GM18909 (cell line): ENCODE results near the gene SGPP1.
"Not testable (repeated sequence)": the region's sequence is repeated elsewhere in the genome, so short reads cannot be mapped to it uniquely, and the experiment has no call there.

ENCODE experiments used
- ATAC-seq: cut with Tn5 transposase; IDR thresholded peaks from one replicate; pipeline ENCODE4 v1.9.1; 2021; ENCODE audit warnings: mild to moderate bottlenecking; ENCODE audit not compliant: unreplicated experiment, poor library complexity

Gene SGPP1

GRCh38 chr14:63727231-63727735 is 582 bp downstream of the SGPP1 start:
- peak; percentile 45 for ATAC-seq

GRCh38 chr14:63726499-63726898 is 1.4 kb downstream of the SGPP1 start:
- ATAC-seq: no peak

GRCh38 chr14:63725786-63726460 is 1.9 kb downstream of the SGPP1 start:
- ATAC-seq: no peak

- ATAC-seq: no peak
Observed at GRCh38 chr14:63717702-63718101, 10.2 kb downstream of the SGPP1 start.

- ATAC-seq: no peak
Observed at GRCh38 chr14:63715360-63715759, 12.5 kb downstream of the SGPP1 start.

- ATAC-seq: no peak
Observed at GRCh38 chr14:63713764-63714163, 14.1 kb downstream of the SGPP1 start.

GRCh38 chr14:63713058-63713457 is 14.8 kb downstream of the SGPP1 start:
- ATAC-seq: no peak

GRCh38 chr14:63712123-63712522 is 15.7 kb downstream of the SGPP1 start:
- no peak for ATAC-seq

GRCh38 chr14:63710497-63710896 is 17.4 kb downstream of the SGPP1 start:
- ATAC-seq: no peak

- ATAC-seq: no peak
Observed at GRCh38 chr14:63709589-63709988, 18.3 kb downstream of the SGPP1 start.

GRCh38 chr14:63707216-63707615 is 20.6 kb downstream of the SGPP1 start:
- ATAC-seq: no peak

GRCh38 chr14:63705561-63706070 is 22.2 kb downstream of the SGPP1 start:
- peak; percentile 59 for ATAC-seq

- not testable (repeated sequence) for ATAC-seq
Observed at GRCh38 chr14:63702530-63702929, 25.3 kb downstream of the SGPP1 start.

- ATAC-seq: no peak
Observed at GRCh38 chr14:63701606-63702299, 26.1 kb downstream of the SGPP1 start.

GRCh38 chr14:63692310-63693020 is 35.4 kb downstream of the SGPP1 start:
- no peak for ATAC-seq

GRCh38 chr14:63689132-63689531 is 38.7 kb downstream of the SGPP1 start:
- ATAC-seq: no peak

- no peak for ATAC-seq
Observed at GRCh38 chr14:63686926-63687325, 40.9 kb downstream of the SGPP1 start.

- ATAC-seq: no peak
Observed at GRCh38 chr14:63685401-63685800, 42.5 kb downstream of the SGPP1 start.

- ATAC-seq: no peak
Observed at GRCh38 chr14:63682727-63683593, 44.9 kb downstream of the SGPP1 start.

GRCh38 chr14:63678536-63678935 is 49.3 kb downstream of the SGPP1 start:
- ATAC-seq: no peak
